ENCODE measurements around the gene ANKRD2.

Gene ANKRD2

DNA sequence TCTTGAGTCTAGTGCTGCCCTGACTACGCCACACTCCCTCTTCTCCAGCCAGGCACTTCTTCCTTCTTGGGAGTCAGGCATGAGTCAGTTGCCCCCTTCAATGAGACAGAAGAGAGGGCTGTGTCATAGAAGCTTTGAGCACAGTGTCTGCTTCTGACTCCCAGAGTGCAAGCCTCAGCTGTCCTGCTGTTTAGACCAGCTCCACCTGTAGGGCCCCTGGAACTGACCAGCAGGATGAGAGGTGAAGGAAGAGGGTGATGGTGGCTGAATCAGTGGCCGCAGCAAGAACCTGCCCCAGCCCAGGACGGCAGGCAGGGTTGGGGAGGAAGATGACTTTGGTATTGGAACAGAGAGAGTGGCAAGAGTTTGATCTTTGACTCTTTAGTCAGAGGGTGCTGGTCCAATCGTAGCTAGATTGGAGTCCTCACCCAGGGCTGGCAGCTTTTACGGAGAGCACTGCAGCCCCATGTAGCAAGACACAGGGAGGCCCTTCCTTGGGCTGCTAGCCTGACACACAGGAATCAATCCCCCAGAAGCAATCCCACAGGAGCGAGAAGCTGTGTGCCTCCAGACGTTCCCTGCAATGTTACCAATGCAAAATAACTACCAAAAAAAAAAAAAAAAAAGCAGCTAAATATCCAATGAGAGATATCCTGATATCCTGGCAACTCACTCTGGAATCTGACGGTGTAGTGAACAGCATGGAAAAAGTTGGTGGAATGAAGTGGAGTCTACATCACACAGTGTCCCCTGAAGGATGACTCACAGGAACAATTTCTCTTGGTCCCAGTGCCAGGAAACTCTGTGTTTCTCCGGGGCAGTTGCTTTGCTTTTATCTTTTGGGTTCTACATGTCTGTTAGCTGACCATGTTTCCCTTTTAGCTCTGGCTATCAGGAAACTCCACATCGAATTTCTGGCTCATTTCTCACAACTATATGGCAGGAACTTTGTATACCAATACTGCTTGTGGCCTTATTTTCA, 23.8 kb downstream of the ANKRD2 start:
- no peak for DNase-seq (ENCODE audit: low spot score)

DNA sequence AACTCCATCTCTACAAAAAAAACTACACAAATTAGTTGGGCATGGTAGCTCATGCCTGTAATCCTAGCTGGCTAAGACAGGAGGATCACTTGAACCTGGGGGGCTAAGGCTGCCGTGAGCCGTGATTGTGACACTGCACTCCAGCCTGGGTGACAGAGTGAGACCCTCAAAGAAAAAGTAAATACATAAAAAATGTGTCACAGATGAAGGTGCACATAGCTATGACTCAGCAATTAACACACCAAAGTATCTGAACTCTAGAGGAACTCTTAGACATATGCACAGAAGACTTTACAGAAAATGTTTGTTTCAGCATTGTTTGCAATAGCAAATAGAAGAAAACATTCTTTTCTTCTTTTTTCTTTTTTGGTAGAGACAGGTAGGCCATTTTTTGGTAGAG, 25.2 kb downstream of the ANKRD2 start:
- DNase-seq (ENCODE audit: low spot score) = no peak

DNA sequence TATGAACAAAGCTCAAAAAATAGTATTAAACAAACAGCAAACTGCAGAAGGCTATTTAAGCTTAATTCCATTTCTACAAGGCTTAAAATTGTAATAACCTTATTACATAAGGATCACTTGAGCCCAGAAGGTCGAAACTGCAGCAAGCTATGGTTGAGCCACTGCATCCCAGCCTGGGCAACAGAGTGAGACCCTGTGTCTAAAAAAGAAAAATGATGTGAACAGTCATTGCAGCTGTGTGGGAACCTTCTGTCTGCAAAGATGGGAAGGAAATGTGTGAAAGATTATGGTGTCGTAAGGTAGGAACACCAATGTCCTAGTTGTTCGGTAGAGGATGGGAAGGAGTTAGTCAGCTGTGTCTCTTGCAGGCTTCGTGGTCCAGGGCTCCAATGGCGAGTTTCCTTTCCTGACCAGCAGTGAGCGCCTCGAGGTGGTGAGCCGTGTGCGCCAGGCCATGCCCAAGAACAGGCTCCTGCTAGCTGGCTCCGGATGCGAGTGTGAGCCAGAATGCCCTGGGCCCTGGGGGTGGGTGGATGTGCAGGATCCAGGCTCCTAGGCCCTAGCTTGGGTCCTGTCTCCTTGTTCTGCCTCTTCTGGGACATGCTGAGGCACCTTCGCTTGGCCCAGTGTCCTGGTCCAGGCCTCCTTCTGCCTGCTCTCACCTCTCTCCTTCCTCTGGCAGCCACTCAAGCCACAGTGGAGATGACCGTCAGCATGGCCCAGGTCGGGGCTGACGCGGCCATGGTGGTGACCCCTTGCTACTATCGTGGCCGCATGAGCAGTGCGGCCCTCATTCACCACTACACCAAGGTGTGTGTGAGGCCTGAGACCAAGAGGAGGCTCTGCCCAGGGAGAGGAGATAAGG, 26.1 kb downstream of the ANKRD2 start:
- DNase-seq (ENCODE audit: low spot score) = no peak

DNA sequence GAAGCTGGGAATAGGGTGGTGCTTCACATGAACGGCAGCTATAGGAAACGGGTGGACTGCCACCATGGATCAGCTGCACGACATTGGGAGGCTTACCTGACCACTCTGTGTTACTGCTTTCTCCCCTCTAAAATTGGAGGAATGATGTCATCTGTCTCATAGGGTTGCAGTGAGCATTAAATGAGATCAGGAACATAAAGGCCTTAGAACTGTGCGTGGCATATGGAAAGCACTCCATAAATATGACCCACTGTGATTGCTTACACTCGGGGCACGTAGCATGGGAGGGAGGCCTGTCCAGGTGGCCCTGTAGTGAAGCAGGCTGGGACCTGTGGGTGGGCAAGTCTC, 26.7 kb downstream of the ANKRD2 start:
- no peak for DNase-seq (ENCODE audit: low spot score)

DNA sequence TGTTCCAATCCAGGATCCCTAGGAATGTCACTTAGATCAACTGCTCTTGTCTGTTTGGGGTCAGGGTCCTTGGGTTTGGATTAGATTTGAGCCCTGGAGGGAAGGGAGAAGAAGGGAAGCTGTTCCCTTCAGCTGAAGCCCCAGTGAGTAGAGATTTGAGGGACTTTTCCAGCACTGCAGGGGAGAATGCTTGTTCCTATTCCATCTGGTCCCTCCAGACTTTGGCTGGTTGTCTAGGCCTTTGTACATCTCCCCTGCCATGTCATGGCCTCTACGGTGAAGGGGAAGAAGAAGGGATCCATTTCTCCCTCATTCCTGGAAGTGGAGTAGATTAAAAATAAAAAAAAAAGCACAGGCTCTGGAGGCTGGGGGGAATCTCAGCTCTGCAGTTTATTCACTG, 28.0 kb downstream of the ANKRD2 start:
- DNase-seq (ENCODE audit: low spot score) = no peak

DNA sequence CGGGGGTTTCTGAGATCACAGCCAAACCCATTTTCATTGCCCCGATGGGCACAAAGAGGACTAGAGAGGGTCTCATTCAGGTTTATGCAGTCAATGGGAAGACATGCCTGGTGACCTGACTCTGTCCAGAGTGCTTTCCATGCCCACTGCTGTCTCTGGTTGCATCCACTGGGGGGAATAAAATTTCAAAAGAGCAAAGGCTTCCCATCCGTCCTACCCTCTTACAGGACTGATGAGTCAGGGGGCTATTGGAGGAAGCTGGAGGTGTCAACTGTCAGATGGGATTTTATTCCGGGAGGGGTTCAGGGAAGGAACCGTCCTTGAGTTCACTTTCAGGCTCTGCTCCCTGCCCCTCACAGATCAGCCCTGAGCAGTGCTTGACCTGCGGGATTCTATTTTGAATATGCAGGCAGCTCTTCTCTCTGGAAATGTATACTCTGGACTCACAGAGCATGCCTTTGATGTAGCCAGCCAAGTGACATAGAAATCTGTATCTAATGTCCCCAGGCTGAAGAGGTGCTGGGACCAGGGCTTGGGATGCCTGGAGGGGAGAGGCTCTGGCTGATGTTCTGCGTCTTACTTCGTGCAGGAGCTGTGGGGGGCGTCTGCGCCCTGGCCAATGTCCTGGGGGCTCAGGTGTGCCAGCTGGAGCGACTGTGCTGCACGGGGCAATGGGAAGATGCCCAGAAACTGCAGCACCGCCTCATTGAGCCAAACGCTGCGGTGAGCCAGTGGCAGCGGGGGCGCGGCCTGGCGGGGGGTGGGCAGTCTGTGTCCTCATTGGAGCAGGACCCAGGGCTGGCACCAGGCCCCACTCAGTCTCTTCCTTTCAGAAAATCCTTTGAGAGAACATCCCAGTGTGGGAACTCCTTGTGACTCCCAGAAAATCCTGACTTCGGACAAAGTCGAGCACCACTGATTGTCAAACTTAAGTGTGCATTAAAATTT, 29.0 kb downstream of the ANKRD2 start:
- peak; percentile 56 for DNase-seq (ENCODE audit: low spot score)

DNA sequence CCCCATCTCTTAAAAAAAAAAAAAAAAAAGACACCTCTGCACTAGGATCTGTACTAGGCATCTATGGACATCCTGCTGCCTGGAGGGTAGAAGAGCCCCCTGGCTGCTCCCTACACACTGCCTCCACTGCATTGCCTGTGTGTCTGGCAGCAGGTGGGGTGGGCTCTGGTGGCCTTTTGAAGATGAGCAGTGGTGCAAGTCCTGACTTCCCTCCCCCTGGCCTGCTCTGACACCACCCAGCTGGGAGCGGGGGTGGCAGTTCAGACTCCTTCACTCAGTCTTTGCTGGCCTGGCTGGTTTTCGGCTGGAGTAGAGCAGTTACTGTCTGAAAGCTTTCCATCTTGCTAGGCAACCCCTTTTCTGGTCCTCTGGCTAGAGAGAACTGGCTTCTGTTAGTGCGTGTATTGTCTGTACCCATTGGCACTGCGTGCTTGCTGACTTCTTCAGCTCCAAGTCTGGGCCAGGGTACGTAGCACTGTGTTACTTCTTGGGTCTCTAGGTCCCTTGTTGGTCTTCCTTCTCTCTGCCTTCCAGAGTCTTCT, 34.6 kb downstream of the ANKRD2 start:
- DNase-seq (ENCODE audit: low spot score) = peak; percentile 33

DNA sequence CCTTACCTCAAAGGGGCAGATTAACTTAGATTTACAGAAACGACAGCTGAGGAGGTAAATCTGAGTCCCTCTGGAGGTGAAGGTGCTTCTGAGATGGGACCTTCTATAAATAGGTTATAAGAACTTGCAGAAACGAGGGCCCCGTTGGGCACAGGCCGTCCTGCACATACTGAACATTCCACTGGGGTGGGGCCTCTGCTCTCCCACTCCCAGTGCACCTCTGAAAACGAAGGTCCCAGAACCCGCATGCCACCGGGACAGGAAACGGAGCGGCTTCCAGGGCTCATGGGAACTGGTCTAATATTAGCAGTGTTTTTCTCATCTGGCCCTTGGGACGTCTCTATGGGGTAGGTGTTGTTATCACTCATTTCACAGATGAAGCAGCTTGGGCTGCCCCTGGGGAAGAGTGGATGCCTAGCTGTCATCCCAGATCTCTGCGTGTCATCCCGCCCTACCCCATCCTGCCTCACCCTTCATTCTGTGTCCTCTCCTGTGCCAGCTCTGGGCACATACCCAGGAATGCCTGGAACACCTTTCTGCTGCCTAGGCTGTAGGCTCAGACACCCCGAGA, 36.5 kb downstream of the ANKRD2 start:
- no peak for DNase-seq (ENCODE audit: low spot score)

DNA sequence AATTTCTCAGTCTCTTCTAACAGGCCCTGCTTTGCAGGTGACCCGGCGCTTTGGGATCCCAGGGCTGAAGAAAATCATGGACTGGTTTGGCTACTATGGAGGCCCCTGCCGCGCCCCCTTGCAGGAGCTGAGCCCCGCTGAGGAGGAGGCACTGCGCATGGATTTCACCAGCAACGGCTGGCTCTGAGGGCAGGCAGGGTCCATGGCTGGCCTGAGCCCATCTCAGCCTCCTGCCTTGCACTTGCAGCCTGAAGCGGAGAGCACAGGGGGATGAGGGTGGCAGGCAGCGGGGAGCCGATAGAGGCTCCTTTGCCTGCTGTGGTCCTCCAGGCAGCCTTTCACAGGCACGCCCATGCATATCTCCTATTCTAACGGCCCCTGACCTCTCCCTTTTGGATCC, 38.9 kb downstream of the ANKRD2 start:
- DNase-seq (ENCODE audit: low spot score) = no peak

DNA sequence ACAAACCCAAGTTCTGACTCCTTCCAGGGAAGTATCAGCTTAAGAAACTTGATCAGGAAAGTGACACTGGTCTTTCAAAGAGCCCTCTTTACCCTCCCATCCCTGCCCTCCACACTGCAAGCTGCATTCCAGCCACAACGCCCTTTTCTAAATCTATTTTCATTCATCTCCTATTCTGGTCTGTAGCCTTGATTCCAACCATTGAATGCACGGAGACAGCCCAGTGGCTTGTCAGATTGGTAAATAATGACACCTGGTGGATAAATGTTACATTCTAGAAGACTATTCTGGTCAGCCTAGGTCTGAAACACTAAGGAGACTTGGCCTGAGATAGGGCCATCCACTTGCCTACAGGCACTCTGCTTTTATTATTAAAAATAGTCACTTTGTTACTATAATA, 39.8 kb downstream of the ANKRD2 start:
- DNase-seq (ENCODE audit: low spot score) = peak; percentile 49

DNA sequence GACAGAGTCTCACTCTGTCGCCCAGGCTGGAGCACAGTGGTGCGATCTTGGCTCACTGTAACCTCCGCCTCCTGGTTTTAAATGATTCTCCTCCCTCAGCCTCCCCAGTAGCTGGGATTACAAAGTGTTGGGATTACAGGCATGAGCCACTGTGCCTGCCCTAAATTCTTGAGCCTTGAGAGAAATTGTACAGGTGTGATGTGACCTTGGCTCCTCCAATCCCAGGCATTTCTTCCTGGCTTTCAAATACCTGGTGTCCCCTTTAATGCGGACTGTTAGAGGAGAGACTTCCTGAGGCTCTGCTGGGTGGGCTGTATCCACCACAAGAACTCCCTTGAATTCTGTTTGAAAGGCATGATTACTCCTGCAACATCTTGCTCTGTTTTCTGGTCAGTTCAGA, 45.7 kb downstream of the ANKRD2 start:
- DNase-seq (ENCODE audit: low spot score) = no peak

DNA sequence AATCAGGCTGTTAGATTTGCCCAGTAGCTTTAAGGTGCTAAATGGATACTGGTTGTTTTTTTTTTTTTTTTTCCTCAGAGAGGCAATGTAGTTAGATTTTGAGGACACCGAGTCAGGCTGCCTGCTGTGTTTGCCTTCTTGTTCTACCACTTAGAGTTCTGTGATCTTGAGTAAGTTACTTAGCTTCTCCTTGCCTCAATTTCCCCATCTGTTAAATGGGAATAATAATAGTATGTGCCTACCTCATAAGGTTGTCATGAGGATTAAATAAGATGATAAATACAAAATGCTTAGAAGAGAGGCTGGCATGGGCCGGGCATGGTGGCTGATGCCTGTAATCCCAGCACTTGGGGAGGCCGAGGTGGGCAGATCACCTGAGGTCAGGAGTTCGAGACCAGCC, 46.2 kb downstream of the ANKRD2 start:
- DNase-seq (ENCODE audit: low spot score) = no peak

DNA sequence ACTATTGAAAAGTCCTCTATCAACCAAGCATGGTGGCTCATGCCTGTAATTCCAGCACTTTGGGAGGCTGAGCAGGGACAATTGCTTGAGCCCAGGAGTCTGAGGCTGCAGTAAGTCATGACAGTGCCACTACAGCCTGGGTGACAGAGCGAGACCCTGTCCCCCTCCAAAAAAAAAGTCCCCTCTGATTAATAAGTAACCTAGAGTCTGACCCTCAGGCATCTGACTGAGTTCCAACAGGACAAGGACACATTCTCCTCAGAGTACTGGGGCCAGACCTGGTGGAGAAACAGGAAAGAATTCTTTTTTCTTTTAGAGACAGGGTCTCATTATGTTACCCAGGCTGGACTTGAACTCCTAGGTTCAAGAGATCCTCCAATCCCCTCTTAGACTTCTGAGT, 50.7 kb downstream of the ANKRD2 start:
- DNase-seq (ENCODE audit: low spot score) = no peak

DNA sequence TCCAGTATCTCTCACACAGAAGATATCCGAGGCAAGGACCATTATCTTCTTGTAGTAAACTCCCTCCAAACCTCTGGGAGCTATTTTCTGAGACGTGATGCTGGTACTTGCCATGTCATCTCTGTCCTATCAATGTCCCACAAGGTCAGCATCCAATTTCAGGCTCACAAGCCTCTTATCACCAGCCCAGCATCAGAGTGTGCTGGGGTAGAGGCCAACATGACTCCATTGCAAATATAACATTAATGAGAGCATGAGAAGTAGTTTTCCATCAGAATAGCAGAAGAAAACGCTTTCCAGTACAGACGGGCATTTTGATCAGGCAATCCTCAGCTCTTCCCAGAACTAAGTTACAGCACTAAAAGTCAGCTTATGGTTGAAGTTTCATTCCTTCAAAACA, 55.2 kb downstream of the ANKRD2 start:
- no peak for DNase-seq (ENCODE audit: low spot score)

DNA sequence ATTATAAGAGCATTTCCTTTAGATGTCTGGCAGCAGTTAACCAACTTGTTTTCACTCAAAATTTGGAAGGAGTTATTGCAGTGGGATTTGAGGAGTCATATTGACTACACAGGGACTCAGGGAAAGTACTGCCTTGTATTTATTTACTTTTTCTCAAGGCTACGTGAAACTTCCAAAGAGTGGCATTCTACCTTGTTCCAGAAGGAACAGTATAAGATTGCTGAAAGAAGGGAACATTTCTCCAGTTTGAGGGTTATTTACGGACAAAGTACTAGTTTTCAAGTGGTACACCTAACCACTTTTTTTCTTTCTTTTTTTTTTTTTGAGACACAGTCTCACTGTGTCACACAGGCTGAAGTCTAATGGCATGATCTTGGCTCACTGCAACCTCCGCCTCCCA, 55.6 kb downstream of the ANKRD2 start:
- no peak for DNase-seq (ENCODE audit: low spot score)

DNA sequence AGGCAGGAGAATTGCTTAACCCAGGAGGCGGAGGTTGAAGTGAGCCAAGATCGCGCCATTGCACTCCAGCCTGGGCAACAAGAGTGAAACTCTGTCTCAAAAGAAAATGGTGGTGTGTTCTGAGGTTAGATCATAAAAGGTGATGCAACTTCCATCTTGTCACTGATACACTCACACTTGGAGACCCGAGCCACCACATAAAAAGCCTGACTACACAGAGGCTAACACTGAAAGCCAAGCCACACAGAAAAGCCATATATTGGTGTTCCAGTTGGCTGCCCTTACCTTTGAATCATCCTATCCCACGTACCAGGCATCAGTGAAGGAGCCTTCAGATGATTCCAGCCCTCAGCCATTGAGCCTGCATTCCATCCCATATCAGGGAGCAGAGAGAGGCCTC, 56.7 kb downstream of the ANKRD2 start:
- DNase-seq (ENCODE audit: low spot score) = no peak

DNA sequence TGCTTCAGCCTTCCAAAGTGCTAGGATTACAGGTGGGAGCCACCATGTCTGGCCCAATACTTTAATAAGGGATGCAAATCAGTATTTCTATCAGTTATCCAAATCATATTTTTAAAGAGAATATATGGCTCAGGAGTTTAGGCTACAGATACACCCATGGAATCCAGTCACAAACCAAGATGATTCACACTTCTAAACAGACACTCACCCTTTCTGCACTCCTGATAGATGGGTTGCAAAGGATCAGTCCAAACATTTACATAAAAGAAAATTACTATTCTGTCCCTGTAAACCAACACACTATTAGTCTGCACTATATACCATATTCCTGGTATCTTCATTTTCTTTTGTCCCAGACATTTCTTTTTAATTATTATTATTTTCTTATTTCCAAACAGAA, 58.5 kb downstream of the ANKRD2 start:
- no peak for DNase-seq (ENCODE audit: low spot score)

DNA sequence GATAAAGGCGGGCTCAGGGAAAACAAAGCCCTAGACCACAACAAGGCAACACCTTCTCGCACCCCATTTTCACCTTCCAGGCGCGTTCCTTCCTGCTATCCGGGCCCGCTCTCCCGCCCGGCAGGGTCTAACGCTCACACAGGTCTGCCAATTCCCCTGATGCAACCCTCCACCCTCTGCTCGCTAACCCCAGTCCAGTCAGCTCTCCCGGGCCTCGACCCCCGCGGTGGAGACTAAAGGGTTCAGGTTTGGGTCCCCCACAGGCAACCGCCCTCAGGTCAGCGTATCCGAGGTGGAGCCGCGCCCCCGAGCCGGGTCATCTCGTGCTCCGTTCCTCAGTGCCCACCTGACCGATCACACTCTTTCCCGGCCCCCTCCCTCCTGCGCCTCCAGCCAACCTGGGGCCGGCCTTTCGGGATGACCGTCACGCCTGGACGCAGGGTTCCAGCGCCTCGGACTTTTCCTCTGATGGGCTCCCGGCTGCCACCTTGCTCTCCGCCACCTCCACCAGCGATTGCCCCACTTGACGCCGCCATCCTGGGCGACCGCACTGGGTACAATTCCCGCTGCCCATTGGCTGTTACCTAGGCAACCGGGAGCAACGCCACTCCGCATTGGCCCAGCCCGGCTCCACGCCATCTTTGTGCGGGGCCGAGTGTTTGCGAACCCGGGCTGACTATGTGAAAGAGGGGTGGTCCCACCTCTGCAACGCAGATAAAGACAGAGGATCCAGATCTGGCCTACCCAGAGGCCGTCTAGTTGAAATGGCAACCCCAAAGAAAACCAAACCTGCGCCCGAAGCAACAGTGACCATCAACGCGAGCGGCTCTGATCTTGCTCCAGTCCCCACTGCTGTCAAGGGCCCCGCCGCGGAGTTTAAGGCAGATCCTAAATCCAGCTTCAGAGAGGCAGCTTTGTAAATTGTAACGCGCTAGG, 60.6 kb downstream of the ANKRD2 start, which contains the start of gene MORN4:
TSS of gene MORN4 (minus strand) at position 552 of the 936 bp plus-strand sequence. CDS start 13,847 bp downstream, outside the sequence.
- DNase-seq (ENCODE audit: low spot score) = peak; percentile 86

Measured in pons (tissue), 1 donor.